ENCODE measurements around the gene TRIM61. TPM values are rescaled to one million over a fixed set of nuclear protein-coding genes. Genes with fewer than 3 reads are reported as not detected.
"Not testable (repeated sequence)": the region's sequence is repeated elsewhere in the genome, so short reads cannot be mapped to it uniquely, and the experiment has no call there.

The TRIM61 gene
- total and polyA plus RNA-seq, 2 of the 4 experiments (the other 2 are of a cell fraction), result 1.5 to 4.7 TPM

DNA sequence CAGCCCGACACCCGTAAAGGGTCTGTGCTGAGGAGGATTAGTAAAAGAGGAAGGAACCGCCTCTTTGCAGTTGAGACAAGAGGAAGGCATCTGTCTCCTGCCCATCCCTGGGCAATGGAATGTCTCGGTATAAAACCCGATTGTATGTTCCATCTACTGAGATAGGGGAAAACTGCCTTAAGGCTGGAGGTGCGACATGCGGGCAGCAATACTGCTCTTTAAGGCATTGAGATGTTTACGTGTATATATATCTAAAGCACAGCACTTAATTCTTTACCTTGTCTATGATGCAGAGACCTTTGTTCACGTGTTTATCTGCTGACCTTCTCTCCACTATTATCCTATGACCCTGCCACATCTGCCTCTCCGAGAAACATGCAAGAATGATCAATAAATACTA is 13.3 kb upstream of the TRIM61 start:
- H3K14ac ChIP-seq (replicated peaks; ENCODE audit: low read depth, low read length); H3K9ac ChIP-seq (ENCODE audit: low read depth, low read length): not testable (repeated sequence)

More for the DNA sequence above, 13.3 kb upstream of the TRIM61 start:
- H3K27me3 ChIP-seq (ENCODE audit: control insufficient read depth, insufficient read depth, low read length); H3K4me2 ChIP-seq (ENCODE audit: low read depth, low read length); H3K79me1 ChIP-seq (ENCODE audit: low read depth in 1 of 2, low read length in 2 of 2); H3K4me3 ChIP-seq (ENCODE audit: insufficient read depth, low read depth, low read length); H2AFZ ChIP-seq (replicated peaks; ENCODE audit: low read length, poor library complexity); H4K8ac ChIP-seq (ENCODE audit: low read depth in 2 of 2, low read length in 2 of 2); H3K56ac ChIP-seq (ENCODE audit: extremely low read depth, insufficient read depth, low read length); H3K4me1 ChIP-seq (ENCODE audit: control insufficient read depth, insufficient read depth, low read length); H2BK20ac ChIP-seq (ENCODE audit: low read depth, low read length); H4K5ac ChIP-seq (ENCODE audit: low read depth, low read length); H3K4ac ChIP-seq (ENCODE audit: low read depth, low read length); DNase-seq; POLR2A ChIA-PET (ENCODE audit: unreplicated experiment); intact Hi-C loops (cut with micrococcal nuclease); dilution Hi-C loops (cut with HindIII; ENCODE audit: low sequenced_read_pairs, unreplicated experiment); H3K23ac ChIP-seq (ENCODE audit: low read depth, low read length); H3K27ac ChIP-seq (ENCODE audit: insufficient read depth, low read length); H3K9me1 ChIP-seq (ENCODE audit: insufficient read depth, low read length); CTCF ChIA-PET; BruUV-seq (replicated peaks); H2BK120ac ChIP-seq (ENCODE audit: low read depth, low read length); H3K36me3 ChIP-seq (ENCODE audit: control insufficient read depth, insufficient read depth, low read length); H4K91ac ChIP-seq (ENCODE audit: insufficient read depth, low read depth, low read length); H4K20me1 ChIP-seq (ENCODE audit: insufficient read depth, low read length); H2AK9ac ChIP-seq (replicated peaks; ENCODE audit: low read depth, low read length, poor library complexity); H2BK5ac ChIP-seq (ENCODE audit: low read depth, low read length, poor library complexity, severe bottlenecking); H2BK15ac ChIP-seq (ENCODE audit: low read depth, low read length); in situ Hi-C loops (cut with MboI; ENCODE audit: low sequenced_read_pairs); H2AK5ac ChIP-seq (ENCODE audit: low read depth, low read length); H3K18ac ChIP-seq (ENCODE audit: low read depth, low read length); ATAC-seq (ENCODE audit: low read depth); H3K9me3 ChIP-seq (ENCODE audit: control insufficient read depth, insufficient read depth, low read length): not testable (repeated sequence)
- WGBS, 2 experiments (ENCODE audit: extremely low coverage in 2 of 2, insufficient read length in 1 of 2), result no CpG with 5 or more reads among the region's 10 CpGs

Measured in IMR-90 (cell line).